Measurements from ENCODE around the gene NOL7. TPM values are rescaled to one million over a fixed set of nuclear protein-coding genes. Genes with fewer than 3 reads are reported as not detected.

Gene NOL7
- total and polyA plus RNA-seq, 2 of the 13 experiments (the other 11 are each of a cell fraction or from before 2014, with no cell fraction given), result 37.8 to 186 TPM

DNA sequence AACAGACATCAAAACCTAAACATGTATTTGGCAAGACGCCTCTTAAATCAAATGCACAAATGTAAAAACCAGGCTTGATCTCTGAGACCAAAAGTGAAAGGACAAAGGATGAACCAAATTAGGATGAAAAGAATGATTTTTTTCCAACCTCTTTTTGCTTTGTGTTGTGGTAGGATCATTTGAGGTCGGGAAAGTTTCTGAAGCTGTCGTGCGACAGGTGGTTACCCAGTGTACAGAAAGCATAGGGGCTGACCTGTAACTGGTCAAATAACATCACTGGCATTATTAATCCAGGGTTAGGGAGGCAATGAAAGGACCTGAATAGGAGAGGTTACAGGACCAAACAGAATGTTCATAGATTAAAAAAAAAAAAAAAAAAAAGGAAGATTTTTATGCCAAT lies 18.1 kb upstream of the NOL7 start:
- TF ChIP-seq MTA3 (CRISPR knock-in tag; IDR thresholded peaks at IDR 0.05) (no peak), ZNF614 (CRISPR knock-in tag; IDR thresholded peaks at IDR 0.05; ENCODE audit: borderline replicate concordance) (no peak), MEIS1 (CRISPR knock-in tag; IDR thresholded peaks at IDR 0.05; ENCODE audit: borderline replicate concordance) (no peak), PAF1 (CRISPR knock-in tag; IDR thresholded peaks at IDR 0.05) (no peak), ONECUT2 (CRISPR knock-in tag; IDR thresholded peaks at IDR 0.05) (no peak), SPEN (CRISPR knock-in tag; IDR thresholded peaks at IDR 0.05; ENCODE audit: low read depth) (no peak), CEBPB (IDR thresholded peaks at IDR 0.05; ENCODE audit: borderline replicate concordance, low read depth, low read length) (no peak), MEIS2 (CRISPR knock-in tag; IDR thresholded peaks at IDR 0.05) (no peak), ZBTB8A (CRISPR knock-in tag; IDR thresholded peaks at IDR 0.05; ENCODE audit: borderline replicate concordance, low read depth) (no peak), PLRG1 (conservative IDR thresholded peaks at IDR 0.05) (no peak), ZBTB21 (CRISPR knock-in tag; IDR thresholded peaks at IDR 0.05) (no peak), ZNF296 (CRISPR knock-in tag; conservative IDR thresholded peaks at IDR 0.05) (no peak), ZFP1 (CRISPR knock-in tag; IDR thresholded peaks at IDR 0.05) (no peak), DNMT3B (CRISPR knock-in tag; conservative IDR thresholded peaks at IDR 0.05) (no peak)
- TF ChIP-seq, protein P1, sequence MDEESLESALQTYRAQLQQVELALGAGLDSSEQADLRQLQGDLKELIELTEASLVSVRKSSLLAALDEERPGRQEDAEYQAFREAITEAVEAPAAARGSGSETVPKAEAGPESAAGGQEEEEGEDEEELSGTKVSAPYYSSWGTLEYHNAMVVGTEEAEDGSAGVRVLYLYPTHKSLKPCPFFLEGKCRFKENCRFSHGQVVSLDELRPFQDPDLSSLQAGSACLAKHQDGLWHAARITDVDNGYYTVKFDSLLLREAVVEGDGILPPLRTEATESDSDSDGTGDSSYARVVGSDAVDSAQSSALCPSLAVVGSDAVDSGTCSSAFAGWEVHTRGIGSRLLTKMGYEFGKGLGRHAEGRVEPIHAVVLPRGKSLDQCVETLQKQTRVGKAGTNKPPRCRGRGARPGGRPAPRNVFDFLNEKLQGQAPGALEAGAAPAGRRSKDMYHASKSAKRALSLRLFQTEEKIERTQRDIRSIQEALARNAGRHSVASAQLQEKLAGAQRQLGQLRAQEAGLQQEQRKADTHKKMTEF (CRISPR knock-in tag; IDR thresholded peaks at IDR 0.05), result no peak
- TF ChIP-seq, protein P2, sequence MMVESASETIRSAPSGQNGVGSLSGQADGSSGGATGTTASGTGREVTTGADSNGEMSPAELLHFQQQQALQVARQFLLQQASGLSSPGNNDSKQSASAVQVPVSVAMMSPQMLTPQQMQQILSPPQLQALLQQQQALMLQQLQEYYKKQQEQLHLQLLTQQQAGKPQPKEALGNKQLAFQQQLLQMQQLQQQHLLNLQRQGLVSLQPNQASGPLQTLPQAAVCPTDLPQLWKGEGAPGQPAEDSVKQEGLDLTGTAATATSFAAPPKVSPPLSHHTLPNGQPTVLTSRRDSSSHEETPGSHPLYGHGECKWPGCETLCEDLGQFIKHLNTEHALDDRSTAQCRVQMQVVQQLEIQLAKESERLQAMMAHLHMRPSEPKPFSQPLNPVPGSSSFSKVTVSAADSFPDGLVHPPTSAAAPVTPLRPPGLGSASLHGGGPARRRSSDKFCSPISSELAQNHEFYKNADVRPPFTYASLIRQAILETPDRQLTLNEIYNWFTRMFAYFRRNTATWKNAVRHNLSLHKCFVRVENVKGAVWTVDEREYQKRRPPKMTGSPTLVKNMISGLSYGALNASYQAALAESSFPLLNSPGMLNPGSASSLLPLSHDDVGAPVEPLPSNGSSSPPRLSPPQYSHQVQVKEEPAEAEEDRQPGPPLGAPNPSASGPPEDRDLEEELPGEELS (CRISPR knock-in tag; IDR thresholded peaks at IDR 0.05), result no peak
- TF ChIP-seq, protein P3, sequence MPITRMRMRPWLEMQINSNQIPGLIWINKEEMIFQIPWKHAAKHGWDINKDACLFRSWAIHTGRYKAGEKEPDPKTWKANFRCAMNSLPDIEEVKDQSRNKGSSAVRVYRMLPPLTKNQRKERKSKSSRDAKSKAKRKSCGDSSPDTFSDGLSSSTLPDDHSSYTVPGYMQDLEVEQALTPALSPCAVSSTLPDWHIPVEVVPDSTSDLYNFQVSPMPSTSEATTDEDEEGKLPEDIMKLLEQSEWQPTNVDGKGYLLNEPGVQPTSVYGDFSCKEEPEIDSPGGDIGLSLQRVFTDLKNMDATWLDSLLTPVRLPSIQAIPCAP (CRISPR knock-in tag; IDR thresholded peaks at IDR 0.05; ENCODE audit: low read depth), result no peak
- TF ChIP-seq, protein P4, sequence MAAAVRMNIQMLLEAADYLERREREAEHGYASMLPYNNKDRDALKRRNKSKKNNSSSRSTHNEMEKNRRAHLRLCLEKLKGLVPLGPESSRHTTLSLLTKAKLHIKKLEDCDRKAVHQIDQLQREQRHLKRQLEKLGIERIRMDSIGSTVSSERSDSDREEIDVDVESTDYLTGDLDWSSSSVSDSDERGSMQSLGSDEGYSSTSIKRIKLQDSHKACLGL (CRISPR knock-in tag; IDR thresholded peaks at IDR 0.05), result no peak
- Histone ChIP-seq H3K4me3 (replicated peaks in 1 of 3; ENCODE audit: insufficient read depth in 1 of 3, low read depth in 2 of 3, low read length in 3 of 3) (no peak overlapping the region), H3K9me3 (ENCODE audit: low read length) (no peaks in the 10 kb centered on the region), H3K27me3 (ENCODE audit: control insufficient read depth in 1 of 2, insufficient read depth in 2 of 2, low read length in 2 of 2) (no peaks in the 10 kb centered on the region), H3K4me2 (ENCODE audit: low read depth, low read length) (no peak overlapping the region), H3K4me1 (ENCODE audit: insufficient read depth, low read length) (no peaks in the 10 kb centered on the region), H3K9ac (ENCODE audit: insufficient read depth, low read depth, low read length) (no peak overlapping the region), H3K36me3 (replicated peaks in 1 of 2; ENCODE audit: control insufficient read depth in 1 of 2, insufficient read depth in 2 of 2, low read length in 2 of 2) (peaks cover 10 to 41% of the 10 kb centered on the region in 2 experiments), H3K79me2 (ENCODE audit: insufficient read depth, low read length) (no peaks in the 10 kb centered on the region), H2AFZ (ENCODE audit: low read length) (no peak overlapping the region), H4K20me1 (ENCODE audit: insufficient read depth, low read length) (no peaks in the 10 kb centered on the region), H3K27ac (ENCODE audit: extremely low read length, insufficient read depth, low read length) (no peak overlapping the region)
- DNase-seq (ENCODE audit: low spot score) (no peak), ATAC-seq (no peak), FAIRE-seq (no peak)
- POLR2A ChIA-PET, result no interaction called here
- BruUV-seq (replicated peaks), result no TSS peak
- intact Hi-C loops (cut with micrococcal nuclease; ENCODE audit: unreplicated experiment) (no loop called here), in situ Hi-C loops (cut with HindIII; ENCODE audit: extremely low pct_ligation_motif_present, low pct_unique_long_range_greater_than_20kb) (no loop called here)
- CTCF ChIA-PET (ENCODE audit: low intra/inter-chr PET ratio, low total read pairs), result no interaction called here
- WGBS (ENCODE audit: low lambda C conversion rate), result 96% methylated on average over 4 of the region's 4 CpGs
